T-helper 1 cell treated with Interleukin-12 subunit alpha and Interleukin-12 subunit beta and Interleukin-4 antibody, amounts not matched to agents 30 μg/mL and 1 μg/mL, for 36 hours (primary cell): ENCODE data around the gene RPL28.
"Not testable (repeated sequence)": the region's sequence is repeated elsewhere in the genome, so short reads cannot be mapped to it uniquely, and the experiment has no call there.

Experiments
- H3K27ac Mint-ChIP-seq: one replicate; pipeline ENCODE4 v1.8.0; 2021; ENCODE audit warnings: mild to moderate bottlenecking, mixed read lengths
- H3K27me3 Mint-ChIP-seq: one replicate; pipeline ENCODE4 v1.8.0; 2021; ENCODE audit warnings: low read depth, mixed read lengths
- H3K36me3 Mint-ChIP-seq: one replicate; pipeline ENCODE4 v1.8.0; 2021; ENCODE audit warnings: low read depth, mixed read lengths
- H3K4me1 Mint-ChIP-seq: one replicate; pipeline ENCODE4 v1.8.0; 2021; ENCODE audit warnings: low read depth, mixed read lengths
- H3K4me3 Mint-ChIP-seq: one replicate; pipeline ENCODE4 v1.8.0; 2021; ENCODE audit warnings: mild to moderate bottlenecking, moderate library complexity, mixed read lengths
- H3K9me3 Mint-ChIP-seq: one replicate; pipeline ENCODE4 v1.8.0; 2021; ENCODE audit warnings: mixed read lengths

Gene RPL28

GRCh38 chr19:55390461-55390880 is 4.7 kb downstream of the RPL28 start:
- Mint-ChIP-seq H3K27ac (no peak overlapping the region), H3K36me3 (peaks cover 44% of the 10 kb centered on the region), H3K4me1 (peaks cover 16% of the 10 kb centered on the region), H3K4me3 (no peak overlapping the region), H3K9me3 (no peaks in the 10 kb centered on the region), H3K27me3 (no peaks in the 10 kb centered on the region)

GRCh38 chr19:55391191-55391670 is 5.5 kb downstream of the RPL28 start:
- H3K4me1 Mint-ChIP-seq = peaks cover 16% of the 10 kb centered on the region
- H3K36me3 Mint-ChIP-seq = peaks cover 39% of the 10 kb centered on the region
- no peak overlapping the region for H3K4me3 Mint-ChIP-seq
- no peaks in the 10 kb centered on the region for H3K9me3 Mint-ChIP-seq
- no peak overlapping the region for H3K27ac Mint-ChIP-seq
- no peaks in the 10 kb centered on the region for H3K27me3 Mint-ChIP-seq

GRCh38 chr19:55391702-55392615 is 6.2 kb downstream of the RPL28 start:
- H3K27ac Mint-ChIP-seq = no peak overlapping the region
- H3K4me1 Mint-ChIP-seq = peaks cover 12% of the 10 kb centered on the region
- peaks cover 31% of the 10 kb centered on the region for H3K36me3 Mint-ChIP-seq
- H3K4me3 Mint-ChIP-seq = no peak overlapping the region
- no peaks in the 10 kb centered on the region for H3K27me3 Mint-ChIP-seq
- no peaks in the 10 kb centered on the region for H3K9me3 Mint-ChIP-seq

- H3K27ac Mint-ChIP-seq = no peak overlapping the region
- no peak overlapping the region for H3K4me3 Mint-ChIP-seq
- no peaks in the 10 kb centered on the region for H3K9me3 Mint-ChIP-seq
- peaks cover 12% of the 10 kb centered on the region for H3K4me1 Mint-ChIP-seq
- H3K36me3 Mint-ChIP-seq = peaks cover 21% of the 10 kb centered on the region
- H3K27me3 Mint-ChIP-seq = no peaks in the 10 kb centered on the region
These were observed 7.4 kb downstream of the RPL28 start for GRCh38 chr19:55392820-55393761.

GRCh38 chr19:55398200-55398925 is 12.6 kb downstream of the RPL28 start:
- Mint-ChIP-seq H3K36me3 (peaks cover 27% of the 10 kb centered on the region), H3K4me3 (peak overlapping the region; percentile 19), H3K9me3 (no peaks in the 10 kb centered on the region), H3K27ac (peak overlapping the region; percentile 77), H3K27me3 (no peaks in the 10 kb centered on the region), H3K4me1 (peaks cover 24% of the 10 kb centered on the region)

- H3K36me3 Mint-ChIP-seq = peaks cover 34% of the 10 kb centered on the region
- H3K27me3 Mint-ChIP-seq = no peaks in the 10 kb centered on the region
- no peaks in the 10 kb centered on the region for H3K9me3 Mint-ChIP-seq
- no peak overlapping the region for H3K27ac Mint-ChIP-seq
- H3K4me3 Mint-ChIP-seq = no peak overlapping the region
- H3K4me1 Mint-ChIP-seq = peaks cover 29% of the 10 kb centered on the region
These were observed 14.8 kb downstream of the RPL28 start for GRCh38 chr19:55400281-55401087.

- not testable (repeated sequence) for H3K4me3 Mint-ChIP-seq, H3K27me3 Mint-ChIP-seq, H3K27ac Mint-ChIP-seq, H3K9me3 Mint-ChIP-seq
- Mint-ChIP-seq H3K4me1 (peaks cover 38% of the 10 kb centered on the region), H3K36me3 (peaks cover 43% of the 10 kb centered on the region)
These were observed 15.7 kb downstream of the RPL28 start for GRCh38 chr19:55401390-55401789.

- peaks cover 41% of the 10 kb centered on the region for H3K4me1 Mint-ChIP-seq
- H3K36me3 Mint-ChIP-seq = peaks cover 49% of the 10 kb centered on the region
- H3K27me3 Mint-ChIP-seq = no peaks in the 10 kb centered on the region
- H3K9me3 Mint-ChIP-seq = no peaks in the 10 kb centered on the region
- no peak overlapping the region for H3K27ac Mint-ChIP-seq
- H3K4me3 Mint-ChIP-seq = no peak overlapping the region
These were observed 16.8 kb downstream of the RPL28 start for GRCh38 chr19:55402509-55402908.

- peak overlapping the region; percentile 84 for H3K27ac Mint-ChIP-seq
- peaks cover 36% of the 10 kb centered on the region for H3K4me1 Mint-ChIP-seq
- peak overlapping the region; percentile 90 for H3K4me3 Mint-ChIP-seq
- peaks cover 41% of the 10 kb centered on the region for H3K36me3 Mint-ChIP-seq
- no peaks in the 10 kb centered on the region for H3K27me3 Mint-ChIP-seq
- H3K9me3 Mint-ChIP-seq = peaks cover 12% of the 10 kb centered on the region
These were observed 19.9 kb downstream of the RPL28 start for GRCh38 chr19:55405638-55406037.

GRCh38 chr19:55406091-55406825 is 20.5 kb downstream of the RPL28 start:
- H3K36me3 Mint-ChIP-seq = peaks cover 38% of the 10 kb centered on the region
- peaks cover 3% of the 10 kb centered on the region for H3K27me3 Mint-ChIP-seq
- peaks cover 12% of the 10 kb centered on the region for H3K9me3 Mint-ChIP-seq
- H3K27ac Mint-ChIP-seq = peak overlapping the region; percentile 84
- H3K4me1 Mint-ChIP-seq = peaks cover 36% of the 10 kb centered on the region
- peak overlapping the region; percentile 90 for H3K4me3 Mint-ChIP-seq

GRCh38 chr19:55406826-55407549 is 21.3 kb downstream of the RPL28 start:
- H3K27me3 Mint-ChIP-seq = peaks cover 6% of the 10 kb centered on the region
- H3K4me3 Mint-ChIP-seq = peak overlapping the region; percentile 90
- H3K9me3 Mint-ChIP-seq = peaks cover 12% of the 10 kb centered on the region
- peak overlapping the region; percentile 84 for H3K27ac Mint-ChIP-seq
- peaks cover 33% of the 10 kb centered on the region for H3K4me1 Mint-ChIP-seq
- H3K36me3 Mint-ChIP-seq = peaks cover 35% of the 10 kb centered on the region

GRCh38 chr19:55407550-55407799 is 21.7 kb downstream of the RPL28 start, which contains the start of gene UBE2S:
TSS of gene UBE2S (minus strand) at chr19:55407788. CDS start at chr19:55407589, 199 bp downstream.
- H3K36me3 Mint-ChIP-seq = peaks cover 33% of the 10 kb centered on the region
- peaks cover 30% of the 10 kb centered on the region for H3K4me1 Mint-ChIP-seq
- H3K9me3 Mint-ChIP-seq = peaks cover 12% of the 10 kb centered on the region
- not testable (repeated sequence) for H3K27me3 Mint-ChIP-seq
- H3K4me3 Mint-ChIP-seq = peak within 1 kb of the TSS; percentile 90
- H3K27ac Mint-ChIP-seq = peak within 1 kb of the TSS; percentile 97
